ENCODE results near the gene HERPUD1.

HERPUD1 gene

GRCh38 chr16:56939801-56940200 lies 7.9 kb downstream of the HERPUD1 start:
- Histone ChIP-seq H3K27ac (replicated peaks) (no peak overlapping the region), H3K4me3 (replicated peaks; ENCODE audit: insufficient read depth, low read length) (no peak overlapping the region), H3K27me3 (ENCODE audit: insufficient read depth, poor library complexity, severe bottlenecking) (no peaks in the 10 kb centered on the region)
- DNase-seq (ENCODE audit: low read depth in 1 of 2, low spot score in 1 of 2) = no peak
- TF ChIP-seq GABPA (IDR thresholded peaks at IDR 0.05; ENCODE audit: low read depth) = no peak
- no peak for TF ChIP-seq REST (IDR thresholded peaks at IDR 0.05; ENCODE audit: insufficient replicate concordance, low read depth)
- TF ChIP-seq SPI1 (IDR thresholded peaks at IDR 0.05; ENCODE audit: borderline replicate concordance, low read depth) = no peak
- TF ChIP-seq CTCF (IDR thresholded peaks at IDR 0.05; ENCODE audit: insufficient read depth, low read length) = no peak
- no peak for TF ChIP-seq POLR2AphosphoS5 (IDR thresholded peaks at IDR 0.05; ENCODE audit: low read depth)

DNA sequence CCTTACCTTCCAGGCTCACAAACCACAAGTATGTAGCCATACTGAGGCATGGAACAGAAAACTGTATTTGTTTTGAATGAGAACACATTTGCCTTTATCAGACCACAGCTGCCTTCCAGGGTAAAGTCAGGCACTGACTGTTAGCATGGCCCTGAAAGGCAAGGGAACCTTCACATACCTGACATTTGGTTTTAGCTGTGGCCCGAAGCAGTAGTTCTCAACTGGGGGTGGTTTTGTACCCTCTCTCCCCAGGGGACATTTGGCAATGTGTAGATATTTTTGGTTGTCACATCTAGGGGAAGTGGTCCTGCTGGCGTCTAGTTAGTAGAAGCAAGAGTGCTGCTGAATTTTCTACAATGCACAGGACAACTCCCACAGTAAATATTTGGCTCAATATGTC lies 9.2 kb downstream of the HERPUD1 start:
- H3K4me3 ChIP-seq (replicated peaks; ENCODE audit: insufficient read depth, low read length) = no peak overlapping the region
- H3K27me3 ChIP-seq (ENCODE audit: insufficient read depth, poor library complexity, severe bottlenecking) = no peaks in the 10 kb centered on the region
- no peak for DNase-seq (ENCODE audit: low read depth in 1 of 2, low spot score in 1 of 2)
- TF ChIP-seq REST (IDR thresholded peaks at IDR 0.05; ENCODE audit: insufficient replicate concordance, low read depth) = no peak
- no peak overlapping the region for H3K27ac ChIP-seq (replicated peaks)

- DNase-seq (ENCODE audit: low read depth in 1 of 2, low spot score in 1 of 2) = no peak
- TF ChIP-seq CTCF (IDR thresholded peaks at IDR 0.05; ENCODE audit: insufficient read depth, low read length) (no peak), POLR2AphosphoS5 (IDR thresholded peaks at IDR 0.05; ENCODE audit: low read depth) (no peak; the same call in 1 of the 2 replicates), GABPA (IDR thresholded peaks at IDR 0.05; ENCODE audit: low read depth) (no peak), REST (IDR thresholded peaks at IDR 0.05; ENCODE audit: insufficient replicate concordance, low read depth) (no peak), SPI1 (IDR thresholded peaks at IDR 0.05; ENCODE audit: borderline replicate concordance, low read depth) (no peak)
- Histone ChIP-seq H3K27me3 (ENCODE audit: insufficient read depth, poor library complexity, severe bottlenecking) (no peaks in the 10 kb centered on the region), H3K4me3 (replicated peaks; ENCODE audit: insufficient read depth, low read length) (no peak overlapping the region), H3K27ac (replicated peaks) (no peak overlapping the region)
Observed at GRCh38 chr16:56941856-56942331, 10.0 kb downstream of the HERPUD1 start.

All from HL-60 (cell line).